GM12873 (cell line): Measurements from ENCODE around the gene GBX2.

ENCODE experiments used
- CTCF ChIP-seq: IDR thresholded peaks from 2 replicates; pipeline ENCODE4 v1.5.1; 2012; ENCODE audit warnings: low read depth, mild to moderate bottlenecking, moderate library complexity, low read length, control low read depth; ENCODE audit not compliant: insufficient read depth; ENCODE audit errors: missing control alignments

The GBX2 gene

DNA sequence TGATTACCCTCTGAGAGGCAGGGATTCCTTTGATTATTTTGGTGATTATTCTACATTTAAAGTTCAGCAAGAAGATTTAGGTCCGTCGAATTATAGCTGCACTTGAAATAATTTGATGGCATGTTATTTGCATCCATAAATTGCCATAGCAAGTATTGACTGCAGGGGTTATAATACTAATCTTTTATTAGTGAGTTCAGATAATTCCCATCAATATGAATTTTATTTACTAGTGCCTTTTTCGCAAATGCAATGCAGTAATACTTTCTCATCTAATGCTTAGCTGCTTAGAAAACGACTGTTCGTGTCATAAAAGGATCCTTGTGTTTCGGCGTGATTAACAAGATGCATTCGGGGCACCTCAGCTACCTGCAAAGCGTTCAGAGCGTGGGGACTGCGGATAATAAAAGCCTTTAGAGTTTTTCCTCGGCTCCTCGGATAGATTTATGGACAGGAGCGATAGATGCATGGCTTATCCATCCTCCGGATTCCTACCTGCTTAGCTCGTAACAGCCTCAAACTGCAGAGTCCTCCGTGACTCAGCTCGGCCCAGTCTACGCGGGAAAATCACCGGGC is 2.5 kb upstream of the GBX2 start:
- TF ChIP-seq CTCF, result no peak

DNA sequence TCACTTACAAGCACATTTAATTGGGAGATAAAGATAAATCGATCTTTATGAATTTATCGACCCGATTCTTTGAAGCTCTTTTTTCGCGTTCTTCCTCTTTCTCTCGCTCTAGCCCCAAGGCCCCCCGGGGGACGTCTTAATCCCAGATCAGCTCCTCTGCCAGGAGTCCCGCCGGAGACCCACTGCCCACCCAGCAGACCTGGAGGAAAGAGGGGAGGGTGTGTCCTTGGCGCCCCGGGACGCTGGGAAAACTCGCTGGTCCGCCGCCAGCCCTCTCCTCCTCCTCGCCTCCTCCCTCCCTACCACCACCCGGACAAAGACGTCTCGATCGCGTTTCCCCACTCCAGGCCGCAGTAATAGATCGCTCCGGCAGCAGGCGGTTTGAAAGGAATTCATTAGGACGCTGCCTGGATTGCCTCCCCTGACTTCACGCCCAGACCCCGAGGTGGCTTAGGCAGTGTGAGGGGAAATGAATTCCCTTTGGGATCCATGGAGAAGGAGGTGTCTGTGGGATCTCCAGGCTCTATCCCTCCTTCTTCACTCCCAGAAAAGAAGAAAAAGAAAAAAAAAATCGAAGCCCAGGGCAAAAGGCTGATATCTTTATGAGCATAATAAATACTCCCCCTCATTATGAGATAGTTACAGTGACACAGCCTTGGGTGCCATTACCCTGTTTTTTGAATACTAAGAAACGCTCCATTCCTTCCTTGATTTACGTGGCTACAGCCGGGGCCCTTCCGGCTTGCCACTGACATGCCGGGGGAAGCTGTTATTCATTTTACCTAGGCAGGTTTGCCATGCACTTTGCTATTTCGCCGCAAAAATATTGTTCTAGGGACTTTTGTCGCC is 1.8 kb upstream of the GBX2 start:
- no peak for TF ChIP-seq CTCF

DNA sequence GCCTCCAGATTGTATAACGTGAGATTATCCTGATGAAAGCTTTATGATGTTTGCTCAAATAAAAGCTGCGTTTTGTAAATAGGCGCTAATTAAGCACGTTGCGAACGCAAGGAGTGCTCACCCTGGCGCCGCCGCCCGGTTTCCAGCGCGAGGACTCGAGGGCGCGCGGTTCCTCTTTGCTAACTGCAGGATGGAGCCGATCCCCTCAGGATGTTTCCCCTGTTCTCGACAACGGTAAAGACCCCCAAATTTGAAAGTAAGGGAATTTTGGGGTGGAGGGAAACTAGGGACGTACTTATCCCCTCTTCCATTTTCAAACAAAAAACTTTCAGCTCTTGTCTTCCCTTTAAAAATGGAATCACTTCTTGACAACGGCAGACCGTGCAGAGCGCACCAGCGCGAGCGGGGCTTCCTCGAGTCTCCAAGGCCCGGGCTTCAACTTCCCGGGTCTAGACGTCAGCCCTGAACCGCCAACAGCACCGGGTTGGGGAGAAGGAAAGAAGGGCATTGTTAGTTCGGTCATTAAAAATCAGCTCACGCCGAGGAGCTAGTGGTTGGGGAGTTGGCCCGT is 1.1 kb upstream of the GBX2 start:
- TF ChIP-seq CTCF, result no peak

- no peak for TF ChIP-seq CTCF
Observed at GRCh38 chr2:236167297-236168109, 683 bp downstream of the GBX2 start.

GRCh38 chr2:236166796-236167296 is 1.3 kb downstream of the GBX2 start:
- no peak for TF ChIP-seq CTCF

GRCh38 chr2:236165842-236166795 is 2.1 kb downstream of the GBX2 start:
- no peak for TF ChIP-seq CTCF
